ENCODE results near the gene ADCY9.

DNA sequence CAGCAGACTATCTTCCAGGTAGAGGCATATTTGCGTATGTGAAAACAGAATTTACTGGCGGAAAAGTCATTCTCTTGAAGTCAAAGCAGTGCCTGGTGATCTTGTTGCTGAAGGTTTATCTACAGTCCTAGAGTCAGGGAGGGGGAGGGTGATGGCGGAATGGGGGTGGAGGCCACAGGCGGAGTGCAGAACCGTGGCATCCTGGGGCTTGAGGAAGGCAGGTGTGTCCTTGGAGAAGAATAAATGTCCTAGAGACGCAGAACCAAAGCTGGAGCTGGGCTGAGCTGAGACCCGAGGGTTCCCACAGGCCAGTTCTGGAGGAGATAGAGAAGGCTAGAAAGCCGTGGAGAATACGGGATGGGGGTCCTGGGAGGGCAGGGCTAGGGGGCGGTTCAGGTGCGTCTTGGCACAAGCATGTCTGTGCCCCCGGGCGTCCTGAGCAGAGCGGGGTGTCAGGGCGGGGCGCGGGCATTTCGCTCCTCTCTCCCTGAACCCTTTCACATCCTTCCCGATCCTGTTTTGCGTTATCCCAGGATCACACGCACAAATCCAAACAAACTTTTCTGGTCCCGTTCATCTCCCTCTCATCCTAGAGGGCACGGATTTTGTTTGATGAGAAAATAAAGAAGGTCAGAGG, 158.8 kb downstream of the ADCY9 start:
- TF ChIP-seq POLR2A (IDR thresholded peaks at IDR 0.05) (no peak), EP300 (IDR thresholded peaks at IDR 0.05) (no peak), POLR2AphosphoS5 (IDR thresholded peaks at IDR 0.05) (no peak)
- TF ChIP-seq, protein P1, sequence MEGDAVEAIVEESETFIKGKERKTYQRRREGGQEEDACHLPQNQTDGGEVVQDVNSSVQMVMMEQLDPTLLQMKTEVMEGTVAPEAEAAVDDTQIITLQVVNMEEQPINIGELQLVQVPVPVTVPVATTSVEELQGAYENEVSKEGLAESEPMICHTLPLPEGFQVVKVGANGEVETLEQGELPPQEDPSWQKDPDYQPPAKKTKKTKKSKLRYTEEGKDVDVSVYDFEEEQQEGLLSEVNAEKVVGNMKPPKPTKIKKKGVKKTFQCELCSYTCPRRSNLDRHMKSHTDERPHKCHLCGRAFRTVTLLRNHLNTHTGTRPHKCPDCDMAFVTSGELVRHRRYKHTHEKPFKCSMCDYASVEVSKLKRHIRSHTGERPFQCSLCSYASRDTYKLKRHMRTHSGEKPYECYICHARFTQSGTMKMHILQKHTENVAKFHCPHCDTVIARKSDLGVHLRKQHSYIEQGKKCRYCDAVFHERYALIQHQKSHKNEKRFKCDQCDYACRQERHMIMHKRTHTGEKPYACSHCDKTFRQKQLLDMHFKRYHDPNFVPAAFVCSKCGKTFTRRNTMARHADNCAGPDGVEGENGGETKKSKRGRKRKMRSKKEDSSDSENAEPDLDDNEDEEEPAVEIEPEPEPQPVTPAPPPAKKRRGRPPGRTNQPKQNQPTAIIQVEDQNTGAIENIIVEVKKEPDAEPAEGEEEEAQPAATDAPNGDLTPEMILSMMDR (IDR thresholded peaks at IDR 0.05): no peak
